BLaER1 (cell line): ENCODE measurements around the gene RASL11A.
"Not testable (repeated sequence)": the region's sequence is repeated elsewhere in the genome, so short reads cannot be mapped to it uniquely, and the experiment has no call there.

ENCODE experiments used
- H3K27ac ChIP-seq: shearing (Covaris generic); formaldehyde crosslinking; 2 replicates; pipeline ENCODE4 v1.8.1; 2022
- H3K27me3 ChIP-seq: shearing (Covaris generic); formaldehyde crosslinking; 2 replicates; pipeline ENCODE4 v1.8.1; 2022
- H3K36me3 ChIP-seq: shearing (Covaris generic); formaldehyde crosslinking; 2 replicates; pipeline ENCODE4 v1.8.1; 2022
- H3K4me1 ChIP-seq: shearing (Covaris generic); formaldehyde crosslinking; 2 replicates; pipeline ENCODE4 v1.8.1; 2022
- H3K4me2 ChIP-seq: shearing (Covaris generic); formaldehyde crosslinking; 2 replicates; pipeline ENCODE4 v1.8.1; 2022
- H3K4me3 ChIP-seq: shearing (Covaris generic); formaldehyde crosslinking; 2 replicates; pipeline ENCODE4 v1.8.1; 2022
- H3K9ac ChIP-seq: shearing (Covaris generic); formaldehyde crosslinking; 2 replicates; pipeline ENCODE4 v1.8.1; 2022
- H3K9me3 ChIP-seq: shearing (Covaris generic); formaldehyde crosslinking; 2 replicates; pipeline ENCODE4 v1.8.1; 2022
- H4K20me1 ChIP-seq: shearing (Covaris generic); formaldehyde crosslinking; 2 replicates; pipeline ENCODE4 v1.8.1; 2022
- Cebpa-rat ChIP-seq: shearing (Covaris generic); IDR thresholded peaks from 2 replicates; pipeline ENCODE4 v1.8.1; 2022

Gene RASL11A

GRCh38 chr13:27309401-27309958 is 38.9 kb downstream of the RASL11A start:
- H3K4me3 ChIP-seq = no peak overlapping the region
- peaks cover 9% of the 10 kb centered on the region for H3K4me1 ChIP-seq
- no peaks in the 10 kb centered on the region for H3K36me3 ChIP-seq
- H4K20me1 ChIP-seq = no peaks in the 10 kb centered on the region
- H3K27me3 ChIP-seq = no peaks in the 10 kb centered on the region
- H3K9me3 ChIP-seq = no peaks in the 10 kb centered on the region
- no peak overlapping the region for H3K4me2 ChIP-seq
- TF ChIP-seq Cebpa-rat = no peak
- H3K9ac ChIP-seq = no peak overlapping the region
- no peak overlapping the region for H3K27ac ChIP-seq

DNA sequence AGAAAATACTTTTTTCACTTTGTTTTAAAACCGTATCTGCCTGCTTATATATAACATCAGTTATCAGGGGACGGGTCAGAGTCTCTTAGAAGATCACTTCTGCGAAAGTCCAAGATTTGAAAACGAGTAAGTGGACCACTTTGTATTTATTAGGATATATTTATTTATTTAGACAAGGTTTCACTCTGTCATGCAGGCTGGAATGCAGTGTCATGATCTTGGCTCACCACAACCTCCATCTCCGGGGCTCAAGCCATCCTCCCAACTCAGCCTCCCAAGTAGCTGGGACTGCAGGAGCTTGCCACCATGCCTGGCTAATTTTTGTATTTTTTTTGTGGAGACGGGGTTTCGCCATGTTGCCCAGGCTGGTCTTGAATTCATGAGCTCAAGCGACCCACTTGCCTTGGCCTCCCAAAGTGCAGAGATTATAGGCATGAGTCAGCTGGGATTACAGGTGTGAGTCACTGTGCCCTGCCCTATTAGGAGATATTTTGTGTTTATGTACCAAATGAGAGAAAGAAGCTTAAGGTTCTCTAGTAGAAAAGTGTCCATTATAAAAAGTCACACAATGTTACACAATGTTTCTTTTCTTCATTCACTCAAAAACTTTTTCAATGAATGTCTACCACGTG is 39.5 kb downstream of the RASL11A start:
- Histone ChIP-seq H3K4me3 (no peak overlapping the region), H3K9me3 (no peaks in the 10 kb centered on the region), H3K4me1 (peaks cover 9% of the 10 kb centered on the region), H3K9ac (no peak overlapping the region), H4K20me1 (no peaks in the 10 kb centered on the region), H3K27ac (no peak overlapping the region), H3K36me3 (no peaks in the 10 kb centered on the region), H3K27me3 (no peaks in the 10 kb centered on the region), H3K4me2 (no peak overlapping the region)
- TF ChIP-seq Cebpa-rat = no peak

DNA sequence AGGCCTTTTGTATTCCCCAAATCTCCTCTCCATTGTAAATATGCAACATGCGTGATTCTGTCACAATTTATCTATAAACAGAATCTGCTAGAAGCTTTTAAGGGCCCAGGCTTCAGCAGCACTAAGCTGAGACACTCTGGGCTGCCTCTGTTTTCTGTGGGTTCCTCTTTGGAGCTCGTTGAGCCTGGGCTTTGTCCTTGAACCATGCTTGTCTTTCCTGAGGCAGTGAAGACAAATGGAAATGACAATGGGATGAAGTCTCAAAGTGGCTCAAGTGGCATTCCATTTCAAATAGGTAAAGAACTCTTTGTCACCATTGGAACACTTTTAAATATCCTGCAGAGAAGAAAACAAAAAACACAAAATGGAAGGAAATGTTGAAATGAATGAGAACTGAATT is 40.3 kb downstream of the RASL11A start:
- H3K36me3 ChIP-seq = no peaks in the 10 kb centered on the region
- no peak overlapping the region for H3K4me3 ChIP-seq
- no peak for TF ChIP-seq Cebpa-rat
- H3K9ac ChIP-seq = no peak overlapping the region
- no peaks in the 10 kb centered on the region for H3K27me3 ChIP-seq
- no peak overlapping the region for H3K4me2 ChIP-seq
- H3K27ac ChIP-seq = no peak overlapping the region
- H3K9me3 ChIP-seq = no peaks in the 10 kb centered on the region
- H3K4me1 ChIP-seq = peaks cover 9% of the 10 kb centered on the region
- no peaks in the 10 kb centered on the region for H4K20me1 ChIP-seq

DNA sequence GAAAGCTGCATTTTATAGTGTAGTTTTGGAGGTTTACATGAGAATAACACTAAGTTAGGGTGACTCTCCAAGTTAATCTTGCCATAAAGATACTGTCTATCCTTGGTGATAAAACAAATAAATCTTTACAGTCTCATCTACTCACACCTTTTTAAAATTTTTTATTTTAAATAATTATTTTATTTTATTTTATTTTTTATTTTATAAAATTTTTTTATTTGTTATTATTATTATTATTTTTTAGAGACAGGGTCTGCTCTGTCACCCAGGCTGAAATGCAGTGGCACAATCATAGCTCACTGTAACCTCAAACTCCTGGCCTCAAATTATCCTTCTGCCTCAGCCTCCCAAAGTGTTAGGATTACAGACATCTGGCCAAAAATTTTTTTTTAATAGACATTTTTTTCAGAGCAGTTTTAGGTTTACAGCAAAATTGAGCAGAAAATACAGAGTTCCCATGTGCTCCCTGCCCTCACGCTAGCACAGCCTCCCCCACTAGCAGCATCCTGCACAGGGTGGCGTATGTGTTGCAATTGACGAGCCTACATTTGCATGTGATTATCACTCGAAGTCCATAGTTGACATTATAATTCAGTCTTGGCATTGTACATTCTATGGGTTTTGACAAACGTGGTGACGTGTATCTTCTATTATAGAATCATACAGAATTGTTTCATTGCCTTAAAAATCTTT is 41.0 kb downstream of the RASL11A start:
- H3K9ac ChIP-seq = no peak overlapping the region
- no peak overlapping the region for H3K4me2 ChIP-seq
- no peaks in the 10 kb centered on the region for H3K9me3 ChIP-seq
- H3K36me3 ChIP-seq = no peaks in the 10 kb centered on the region
- TF ChIP-seq Cebpa-rat = no peak
- no peaks in the 10 kb centered on the region for H4K20me1 ChIP-seq
- no peak overlapping the region for H3K4me3 ChIP-seq
- no peaks in the 10 kb centered on the region for H3K27me3 ChIP-seq
- no peak overlapping the region for H3K27ac ChIP-seq
- H3K4me1 ChIP-seq = peaks cover 3% of the 10 kb centered on the region

DNA sequence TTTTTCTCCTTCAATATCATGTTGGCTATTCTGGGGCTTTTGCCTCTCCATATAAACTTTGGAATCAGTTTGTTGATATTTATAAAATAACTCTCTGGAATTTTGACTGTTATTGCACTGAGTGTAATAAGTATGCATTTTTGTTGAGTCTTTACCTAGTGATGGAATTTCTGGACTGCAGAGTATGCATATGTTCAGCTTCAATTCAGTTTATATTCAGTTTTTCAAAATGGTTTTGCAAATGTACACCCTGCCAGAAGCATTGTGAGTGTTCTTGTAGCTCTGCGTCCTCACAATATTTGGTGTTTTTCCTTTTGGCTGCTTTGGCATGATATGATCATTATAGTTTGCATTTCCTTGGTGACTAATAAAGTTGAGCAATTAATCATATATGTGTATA is 43.1 kb downstream of the RASL11A start:
- TF ChIP-seq Cebpa-rat = no peak
- Histone ChIP-seq H3K9ac (no peak overlapping the region), H3K4me1 (no peaks in the 10 kb centered on the region), H3K36me3 (no peaks in the 10 kb centered on the region), H3K27ac (no peak overlapping the region), H4K20me1 (no peaks in the 10 kb centered on the region), H3K27me3 (no peaks in the 10 kb centered on the region), H3K9me3 (no peaks in the 10 kb centered on the region), H3K4me2 (no peak overlapping the region), H3K4me3 (no peak overlapping the region)

DNA sequence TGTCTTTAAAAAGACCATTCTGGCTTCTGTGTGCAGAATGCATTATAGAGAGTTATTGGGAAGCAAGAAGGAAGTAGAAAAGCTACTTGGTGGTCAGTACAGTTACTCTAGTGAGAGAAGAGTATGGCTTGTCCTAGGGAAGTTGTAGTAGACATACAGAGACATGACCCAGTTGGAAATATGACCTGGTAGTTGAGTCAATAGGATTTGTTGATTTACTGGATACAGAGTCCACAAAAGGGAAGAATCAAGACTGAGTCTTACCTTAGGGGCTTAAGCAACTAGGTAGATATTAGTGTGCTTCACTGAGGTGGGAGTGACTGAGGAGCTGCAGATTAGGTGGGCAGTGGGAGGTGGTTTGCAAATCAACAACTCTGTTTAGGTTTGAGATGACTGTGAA is 48.8 kb downstream of the RASL11A start:
- Histone ChIP-seq H4K20me1 (no peaks in the 10 kb centered on the region), H3K27ac (no peak overlapping the region), H3K4me1 (no peaks in the 10 kb centered on the region), H3K9me3 (no peaks in the 10 kb centered on the region), H3K4me3 (no peak overlapping the region), H3K4me2 (no peak overlapping the region), H3K36me3 (no peaks in the 10 kb centered on the region), H3K27me3 (no peaks in the 10 kb centered on the region), H3K9ac (no peak overlapping the region)
- TF ChIP-seq Cebpa-rat = no peak

- no peak for TF ChIP-seq Cebpa-rat
- Histone ChIP-seq H4K20me1 (no peaks in the 10 kb centered on the region), H3K27ac (no peak overlapping the region), H3K36me3 (no peaks in the 10 kb centered on the region), H3K4me3 (no peak overlapping the region), H3K4me1 (no peaks in the 10 kb centered on the region), H3K27me3 (no peaks in the 10 kb centered on the region), H3K9me3 (no peaks in the 10 kb centered on the region), H3K9ac (no peak overlapping the region), H3K4me2 (no peak overlapping the region)
Measured at GRCh38 chr13:27321468-27322431, 51.1 kb downstream of the RASL11A start.

- H3K9ac ChIP-seq = not testable (repeated sequence)
Measured at GRCh38 chr13:27322443-27322842, 51.8 kb downstream of the RASL11A start.

More at GRCh38 chr13:27322443-27322842, 51.8 kb downstream of the RASL11A start:
- H3K9me3 ChIP-seq, H3K27ac ChIP-seq, H4K20me1 ChIP-seq, H3K4me2 ChIP-seq, H3K27me3 ChIP-seq, H3K4me3 ChIP-seq, H3K36me3 ChIP-seq, H3K4me1 ChIP-seq: not testable (repeated sequence)
